Suprapubic skin (tissue), 4 donors: ENCODE measurements around the gene TCF7. TPM values are rescaled to one million over a fixed set of nuclear protein-coding genes. Genes with fewer than 3 reads are reported as not detected.

ENCODE experiments used
- DNase-seq, 2 donors: peaks; one replicate each; pipeline ENCODE4 v3.0.0-alpha.2; 2019; ENCODE audit warnings: low spot score in 2 of 2
- H3K27ac ChIP-seq: fragments of 200-600 bp; sonication (generic); one replicate; pipeline ENCODE4 v1.5.1; 2019
- H3K27me3 ChIP-seq: fragments of 200-600 bp; sonication (generic); one replicate; pipeline ENCODE4 v1.5.1; 2019
- H3K36me3 ChIP-seq: fragments of 200-600 bp; sonication (generic); one replicate; pipeline ENCODE4 v1.5.1; 2019
- H3K4me1 ChIP-seq: fragments of 200-600 bp; sonication (generic); one replicate; pipeline ENCODE4 v1.5.1; 2019
- H3K4me3 ChIP-seq: fragments of 200-600 bp; sonication (generic); one replicate; pipeline ENCODE4 v1.5.1; 2019; ENCODE audit warnings: mild to moderate bottlenecking
- H3K9me3 ChIP-seq: fragments of 200-600 bp; sonication (generic); one replicate; pipeline ENCODE4 v1.5.1; 2019
- EP300 ChIP-seq: sonication (generic); formaldehyde crosslinking; IDR thresholded peaks from one replicate; pipeline ENCODE4 v1.6.1; 2017; ENCODE audit warnings: antibody characterized with exemption
- POLR2A ChIP-seq, 2 donors: fragments of 450-650 bp; IDR thresholded peaks; one replicate each; pipeline ENCODE4 v1.6.1; 2017; ENCODE audit warnings: antibody characterized with exemption in 2 of 2, mild to moderate bottlenecking in 2 of 2, moderate library complexity in 2 of 2
- POLR2AphosphoS5 ChIP-seq, 3 donors: sonication (generic); formaldehyde crosslinking; IDR thresholded peaks; one replicate each; pipeline ENCODE4 v1.6.1; 2017; ENCODE audit warnings: antibody characterized with exemption in 3 of 3
- WGBS: methylation state at CpG from one replicate; pipeline ENCODE4 v1.1.5; 2018; 5-methylcytosine and 5-hydroxymethylcytosine counted together
- total RNA-seq, 4 donors: library from RNA; depleted of rRNA; stranded (reverse); fragments of >200 nt; gene quantifications; one replicate each; pipeline ENCODE4 v1.1.0, GENCODE V29; 2016
- TF ChIP-seq, protein P1 (sequence below), 2 donors: fragments of 200-600 bp in 1 of 2; fragments of 450-650 bp in 1 of 2; sonication (generic) in 1 of 2; IDR thresholded peaks; one replicate each; pipeline ENCODE4 v1.5.1; 2016 to 2019; ENCODE audit warnings: antibody characterized with exemption in 2 of 2, mild to moderate bottlenecking in 1 of 2, moderate library complexity in 1 of 2

The TCF7 gene
- total RNA-seq, 4 donors from 2014 or later, result 2.9 to 7.2 (median 4.9) TPM

DNA sequence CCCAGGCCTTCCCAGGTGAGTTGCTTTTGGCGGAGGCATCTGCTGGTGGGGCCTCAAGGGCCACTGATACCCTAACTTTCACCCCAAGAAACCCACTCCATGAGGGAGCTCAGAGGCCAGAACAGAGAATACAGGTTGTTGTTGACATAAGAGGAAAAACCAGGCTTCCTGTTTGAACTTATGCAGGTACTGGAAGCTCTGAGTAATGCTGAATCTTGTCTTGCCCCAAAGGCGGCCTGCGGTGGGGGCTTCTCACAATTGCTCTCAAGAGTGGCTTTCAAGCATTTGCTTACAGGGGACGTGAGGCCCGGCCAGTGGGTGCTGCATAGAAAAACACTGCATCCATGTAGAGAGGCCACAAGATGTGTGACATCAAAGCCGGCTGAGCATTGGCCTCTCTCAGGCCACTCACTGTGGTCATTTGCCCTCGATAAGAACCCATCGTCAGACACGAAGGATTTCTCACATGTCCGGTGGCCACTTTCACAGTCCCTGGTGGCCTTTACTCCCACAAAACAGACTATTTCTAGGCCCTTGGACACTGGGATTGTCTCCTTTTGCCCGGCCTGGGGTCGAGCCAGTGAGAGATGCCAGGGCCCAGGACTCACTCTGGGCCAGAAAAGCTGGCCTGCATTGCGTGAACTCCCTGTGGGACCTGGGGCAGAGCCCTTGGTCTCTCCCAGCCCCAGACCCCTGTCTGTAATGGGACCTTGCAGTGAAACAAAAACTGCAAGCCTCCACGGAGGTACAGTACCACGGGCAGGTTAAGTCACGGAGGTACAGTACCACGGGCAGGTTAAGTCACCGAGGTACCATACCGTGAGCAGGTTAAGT lies 34.5 kb upstream of the TCF7 start:
- no peak for TF ChIP-seq POLR2AphosphoS5 (IDR thresholded peaks at IDR 0.05)
- TF ChIP-seq EP300, result no peak
- TF ChIP-seq, protein P1, sequence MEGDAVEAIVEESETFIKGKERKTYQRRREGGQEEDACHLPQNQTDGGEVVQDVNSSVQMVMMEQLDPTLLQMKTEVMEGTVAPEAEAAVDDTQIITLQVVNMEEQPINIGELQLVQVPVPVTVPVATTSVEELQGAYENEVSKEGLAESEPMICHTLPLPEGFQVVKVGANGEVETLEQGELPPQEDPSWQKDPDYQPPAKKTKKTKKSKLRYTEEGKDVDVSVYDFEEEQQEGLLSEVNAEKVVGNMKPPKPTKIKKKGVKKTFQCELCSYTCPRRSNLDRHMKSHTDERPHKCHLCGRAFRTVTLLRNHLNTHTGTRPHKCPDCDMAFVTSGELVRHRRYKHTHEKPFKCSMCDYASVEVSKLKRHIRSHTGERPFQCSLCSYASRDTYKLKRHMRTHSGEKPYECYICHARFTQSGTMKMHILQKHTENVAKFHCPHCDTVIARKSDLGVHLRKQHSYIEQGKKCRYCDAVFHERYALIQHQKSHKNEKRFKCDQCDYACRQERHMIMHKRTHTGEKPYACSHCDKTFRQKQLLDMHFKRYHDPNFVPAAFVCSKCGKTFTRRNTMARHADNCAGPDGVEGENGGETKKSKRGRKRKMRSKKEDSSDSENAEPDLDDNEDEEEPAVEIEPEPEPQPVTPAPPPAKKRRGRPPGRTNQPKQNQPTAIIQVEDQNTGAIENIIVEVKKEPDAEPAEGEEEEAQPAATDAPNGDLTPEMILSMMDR (IDR thresholded peaks at IDR 0.05), result no peak
- TF ChIP-seq POLR2A (IDR thresholded peaks at IDR 0.05), result no peak
- Histone ChIP-seq H3K27me3 (no peaks in the 10 kb centered on the region), H3K27ac (no peak overlapping the region), H3K4me1 (no peaks in the 10 kb centered on the region), H3K4me3 (no peak overlapping the region), H3K36me3 (no peaks in the 10 kb centered on the region), H3K9me3 (no peaks in the 10 kb centered on the region)
- WGBS, result 93% methylated on average over 16 of the region's 19 CpGs
- no peak for DNase-seq

GRCh38 chr5:134082264-134082992 lies 32.1 kb upstream of the TCF7 start:
- no peaks in the 10 kb centered on the region for H3K27me3 ChIP-seq
- H3K9me3 ChIP-seq, result no peaks in the 10 kb centered on the region
- H3K36me3 ChIP-seq, result no peaks in the 10 kb centered on the region
- WGBS, result 62% methylated on average over 2 of the region's 2 CpGs
- H3K4me1 ChIP-seq, result no peaks in the 10 kb centered on the region
- H3K4me3 ChIP-seq, result no peak overlapping the region
- H3K27ac ChIP-seq, result no peak overlapping the region
- DNase-seq, result no peak
- TF ChIP-seq POLR2A (IDR thresholded peaks at IDR 0.05) (no peak), POLR2AphosphoS5 (IDR thresholded peaks at IDR 0.05) (no peak), EP300 (no peak)
- TF ChIP-seq, protein P1 (IDR thresholded peaks at IDR 0.05), result no peak

GRCh38 chr5:134083517-134083916 lies 31.0 kb upstream of the TCF7 start:
- no peaks in the 10 kb centered on the region for H3K36me3 ChIP-seq
- no peak for DNase-seq
- H3K4me3 ChIP-seq, result no peak overlapping the region
- H3K27me3 ChIP-seq, result no peaks in the 10 kb centered on the region
- H3K27ac ChIP-seq, result no peak overlapping the region
- H3K9me3 ChIP-seq, result no peaks in the 10 kb centered on the region
- TF ChIP-seq POLR2A (IDR thresholded peaks at IDR 0.05) (no peak), EP300 (no peak), POLR2AphosphoS5 (IDR thresholded peaks at IDR 0.05) (no peak)
- TF ChIP-seq, protein P1 (IDR thresholded peaks at IDR 0.05), result no peak
- WGBS, result 86% methylated on average over 5 of the region's 5 CpGs
- no peaks in the 10 kb centered on the region for H3K4me1 ChIP-seq

GRCh38 chr5:134084022-134084565 lies 30.4 kb upstream of the TCF7 start:
- WGBS, result 81% methylated on average over 5 of the region's 5 CpGs
- Histone ChIP-seq H3K9me3 (no peaks in the 10 kb centered on the region), H3K36me3 (no peaks in the 10 kb centered on the region), H3K4me3 (no peak overlapping the region), H3K4me1 (no peaks in the 10 kb centered on the region), H3K27ac (no peak overlapping the region), H3K27me3 (no peaks in the 10 kb centered on the region)
- DNase-seq, result no peak
- TF ChIP-seq, protein P1 (IDR thresholded peaks at IDR 0.05), result no peak
- TF ChIP-seq POLR2AphosphoS5 (IDR thresholded peaks at IDR 0.05) (no peak), POLR2A (IDR thresholded peaks at IDR 0.05) (no peak), EP300 (no peak)

DNA sequence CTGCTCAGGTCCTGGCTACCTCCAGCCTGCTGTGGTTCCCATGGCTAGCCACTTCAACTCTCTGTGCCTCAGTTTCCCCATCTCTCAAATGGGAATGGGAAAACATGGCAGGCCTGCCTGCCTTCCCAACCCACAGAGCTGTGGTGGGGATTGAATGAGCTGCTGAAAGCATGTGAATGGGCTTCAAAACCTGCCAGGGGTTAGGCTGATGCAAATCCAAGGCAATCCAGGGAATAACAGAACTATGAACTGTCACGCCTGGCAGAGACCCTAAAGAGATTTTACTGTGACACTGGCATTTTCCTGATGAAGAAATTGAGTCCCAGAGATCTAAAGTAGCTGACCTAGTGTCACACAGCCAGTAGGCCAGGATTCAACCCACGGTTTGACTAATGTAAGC lies 29.9 kb upstream of the TCF7 start:
- Histone ChIP-seq H3K4me3 (no peak overlapping the region), H3K9me3 (no peaks in the 10 kb centered on the region), H3K27ac (no peak overlapping the region), H3K36me3 (no peaks in the 10 kb centered on the region), H3K4me1 (no peaks in the 10 kb centered on the region), H3K27me3 (no peaks in the 10 kb centered on the region)
- WGBS, result 94% methylated on average over 2 of the region's 2 CpGs
- DNase-seq, result no peak
- TF ChIP-seq POLR2AphosphoS5 (IDR thresholded peaks at IDR 0.05) (no peak), EP300 (no peak), POLR2A (IDR thresholded peaks at IDR 0.05) (no peak)
- TF ChIP-seq, protein P1 (IDR thresholded peaks at IDR 0.05), result no peak
